ENCODE data around the gene CAPN9.
"Not testable (repeated sequence)": the region's sequence is repeated elsewhere in the genome, so short reads cannot be mapped to it uniquely, and the experiment has no call there.

Gene CAPN9

GRCh38 chr1:230711245-230711644 lies 35.9 kb upstream of the CAPN9 start:
- no peak for DNase-seq

GRCh38 chr1:230712470-230712942 lies 34.7 kb upstream of the CAPN9 start:
- no peak for DNase-seq

GRCh38 chr1:230713138-230713537 lies 34.0 kb upstream of the CAPN9 start:
- no peak for DNase-seq

GRCh38 chr1:230713547-230713914 lies 33.7 kb upstream of the CAPN9 start:
- no peak for DNase-seq

- DNase-seq = no peak
These were observed 33.0 kb upstream of the CAPN9 start, which contains the start of gene AGT for GRCh38 chr1:230713915-230714764. Gene AGT, minus strand, starts transcription at chr1:230714122. Its CDS starts 3,299 bp downstream, at chr1:230710823.

GRCh38 chr1:230715510-230715909 lies 31.7 kb upstream of the CAPN9 start:
- no peak for DNase-seq

- DNase-seq = not testable (repeated sequence)
These were observed 30.7 kb upstream of the CAPN9 start for GRCh38 chr1:230716453-230716852.

- no peak for DNase-seq
These were observed 29.9 kb upstream of the CAPN9 start for GRCh38 chr1:230717251-230717650.

GRCh38 chr1:230721849-230722522 lies 25.2 kb upstream of the CAPN9 start:
- DNase-seq = not testable (repeated sequence)

GRCh38 chr1:230725256-230726012 lies 21.8 kb upstream of the CAPN9 start:
- DNase-seq = no peak

- DNase-seq = no peak
These were observed 18.3 kb upstream of the CAPN9 start for GRCh38 chr1:230728710-230729392.

GRCh38 chr1:230730977-230731376 lies 16.2 kb upstream of the CAPN9 start:
- DNase-seq = no peak

- no peak for DNase-seq
These were observed 11.7 kb upstream of the CAPN9 start for GRCh38 chr1:230735447-230735846.

- no peak for DNase-seq
These were observed 9.4 kb upstream of the CAPN9 start for GRCh38 chr1:230737622-230738262.

- no peak for DNase-seq
These were observed 7.5 kb upstream of the CAPN9 start for GRCh38 chr1:230739564-230740290.

GRCh38 chr1:230743899-230744298 lies 3.3 kb upstream of the CAPN9 start:
- DNase-seq = no peak

GRCh38 chr1:230744382-230744781 lies 2.8 kb upstream of the CAPN9 start:
- no peak for DNase-seq

GRCh38 chr1:230745071-230745470 lies 2.1 kb upstream of the CAPN9 start:
- DNase-seq = no peak

- DNase-seq = no peak
These were observed 571 bp upstream of the CAPN9 start for GRCh38 chr1:230746617-230747016.

GRCh38 chr1:230747890-230748800 lies 957 bp downstream of the CAPN9 start:
- no peak for DNase-seq
